ENCODE measurements around the gene AACS. TPM values are rescaled to one million over a fixed set of nuclear protein-coding genes. Genes with fewer than 3 reads are reported as not detected.
"Not testable (repeated sequence)": the region's sequence is repeated elsewhere in the genome, so short reads cannot be mapped to it uniquely, and the experiment has no call there.

AACS gene
- total RNA-seq, 1 donor from 2014 or later: 31.3 TPM

DNA sequence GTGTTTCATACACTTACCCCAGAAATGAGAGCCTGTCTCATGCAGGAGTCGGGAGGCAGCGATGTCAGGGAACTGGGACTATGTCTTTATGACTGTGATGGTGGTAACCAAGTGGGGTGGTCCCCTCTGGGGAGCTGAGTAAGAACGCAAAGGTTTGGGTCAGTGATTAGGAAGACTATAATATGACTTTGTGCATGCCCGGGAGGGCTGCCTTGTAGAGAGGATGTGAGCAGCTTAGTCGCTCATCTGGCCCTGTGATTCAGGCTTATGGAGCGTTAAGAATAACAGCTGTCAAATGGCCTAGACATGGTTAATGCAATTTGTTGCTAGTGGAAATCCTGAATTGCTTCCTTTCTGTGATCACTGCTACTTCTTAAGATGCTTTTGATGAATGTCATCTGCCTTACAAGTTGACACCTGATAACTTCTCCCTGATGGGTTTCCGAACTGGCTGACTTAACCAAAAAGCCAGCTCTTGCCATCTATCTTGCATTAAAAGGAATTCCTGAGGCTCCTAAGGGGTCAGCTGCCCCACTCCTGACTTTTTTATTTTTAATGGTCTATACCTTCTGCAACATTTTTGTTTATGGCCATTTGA lies 35.4 kb upstream of the AACS start:
- ATAC-seq: no peak
- intact Hi-C loops (cut with DNase I): no loop called here
- no peak overlapping the region for H3K4me3 ChIP-seq
- no peaks in the 10 kb centered on the region for H3K9me3 ChIP-seq
- no peaks in the 10 kb centered on the region for H3K36me3 ChIP-seq
- peak; percentile 4 for DNase-seq
- no peaks in the 10 kb centered on the region for H3K27me3 ChIP-seq
- TF ChIP-seq, protein P1, sequence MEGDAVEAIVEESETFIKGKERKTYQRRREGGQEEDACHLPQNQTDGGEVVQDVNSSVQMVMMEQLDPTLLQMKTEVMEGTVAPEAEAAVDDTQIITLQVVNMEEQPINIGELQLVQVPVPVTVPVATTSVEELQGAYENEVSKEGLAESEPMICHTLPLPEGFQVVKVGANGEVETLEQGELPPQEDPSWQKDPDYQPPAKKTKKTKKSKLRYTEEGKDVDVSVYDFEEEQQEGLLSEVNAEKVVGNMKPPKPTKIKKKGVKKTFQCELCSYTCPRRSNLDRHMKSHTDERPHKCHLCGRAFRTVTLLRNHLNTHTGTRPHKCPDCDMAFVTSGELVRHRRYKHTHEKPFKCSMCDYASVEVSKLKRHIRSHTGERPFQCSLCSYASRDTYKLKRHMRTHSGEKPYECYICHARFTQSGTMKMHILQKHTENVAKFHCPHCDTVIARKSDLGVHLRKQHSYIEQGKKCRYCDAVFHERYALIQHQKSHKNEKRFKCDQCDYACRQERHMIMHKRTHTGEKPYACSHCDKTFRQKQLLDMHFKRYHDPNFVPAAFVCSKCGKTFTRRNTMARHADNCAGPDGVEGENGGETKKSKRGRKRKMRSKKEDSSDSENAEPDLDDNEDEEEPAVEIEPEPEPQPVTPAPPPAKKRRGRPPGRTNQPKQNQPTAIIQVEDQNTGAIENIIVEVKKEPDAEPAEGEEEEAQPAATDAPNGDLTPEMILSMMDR (IDR thresholded peaks at IDR 0.05): no peak
- H3K4me1 ChIP-seq: no peaks in the 10 kb centered on the region
- no peak overlapping the region for H3K27ac ChIP-seq

DNA sequence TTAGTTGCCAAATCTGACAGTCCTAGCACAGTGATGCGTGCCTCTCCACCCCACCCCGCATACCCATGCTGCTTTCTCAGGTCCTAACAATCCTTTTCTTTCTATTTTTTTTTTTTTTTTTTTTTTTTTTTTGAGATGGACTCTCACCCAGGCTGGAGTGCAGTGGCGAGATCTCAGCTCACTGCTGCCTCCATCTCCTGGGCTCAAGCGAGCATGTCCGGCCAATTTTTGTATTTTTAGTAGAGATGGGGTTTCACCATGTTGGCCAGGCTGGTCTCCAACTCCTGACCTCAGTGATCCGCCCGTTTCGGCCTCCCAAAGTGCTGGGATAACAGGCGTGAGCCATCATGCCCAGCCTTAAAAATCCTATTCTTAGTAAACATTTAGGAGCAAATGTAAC lies 33.8 kb upstream of the AACS start:
- ATAC-seq; H3K36me3 ChIP-seq; H3K9me3 ChIP-seq; H3K27ac ChIP-seq; intact Hi-C loops (cut with DNase I); H3K4me3 ChIP-seq; H3K4me1 ChIP-seq; H3K27me3 ChIP-seq; DNase-seq: not testable (repeated sequence)

DNA sequence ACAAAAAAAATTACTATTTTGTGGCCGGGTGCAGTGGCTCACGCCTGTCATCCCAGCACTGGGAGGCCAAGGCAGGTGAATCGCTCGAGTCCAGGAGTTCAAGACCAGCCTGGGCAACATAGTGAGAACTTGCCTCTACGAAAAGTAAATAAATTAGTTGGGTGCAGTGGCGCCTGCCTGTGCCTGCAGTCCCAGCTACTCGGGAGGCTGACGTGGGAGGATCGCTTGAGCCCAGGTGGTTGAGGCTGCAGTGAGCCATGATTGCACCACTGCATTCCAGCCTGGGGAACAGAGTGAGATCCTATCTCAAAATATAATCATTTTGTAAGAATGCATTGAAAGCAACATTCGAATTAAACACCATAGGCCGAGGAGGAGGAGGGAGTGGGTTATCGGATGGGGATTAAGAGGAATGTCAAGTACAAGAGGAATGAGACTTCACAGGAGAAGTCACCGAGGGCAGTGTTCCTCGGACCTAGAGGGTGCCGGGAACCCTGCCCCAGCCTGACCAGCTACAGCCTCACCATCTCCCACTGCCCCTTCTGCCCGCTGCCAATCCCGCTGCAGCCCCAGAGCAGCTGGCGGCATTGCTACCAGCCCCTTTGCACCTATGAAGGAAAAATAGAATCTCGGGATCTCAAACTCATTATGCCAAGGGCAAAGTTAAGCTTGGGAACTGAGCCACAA lies 32.6 kb upstream of the AACS start:
- peak; percentile 26 for DNase-seq
- intact Hi-C loops (cut with DNase I): no loop called here
- no peaks in the 10 kb centered on the region for H3K36me3 ChIP-seq
- no peak overlapping the region for H3K27ac ChIP-seq
- H3K9me3 ChIP-seq: no peaks in the 10 kb centered on the region
- TF ChIP-seq, protein P1 (IDR thresholded peaks at IDR 0.05): no peak
- no peaks in the 10 kb centered on the region for H3K4me1 ChIP-seq
- no peak overlapping the region for H3K4me3 ChIP-seq
- ATAC-seq: no peak
- H3K27me3 ChIP-seq: no peaks in the 10 kb centered on the region

DNA sequence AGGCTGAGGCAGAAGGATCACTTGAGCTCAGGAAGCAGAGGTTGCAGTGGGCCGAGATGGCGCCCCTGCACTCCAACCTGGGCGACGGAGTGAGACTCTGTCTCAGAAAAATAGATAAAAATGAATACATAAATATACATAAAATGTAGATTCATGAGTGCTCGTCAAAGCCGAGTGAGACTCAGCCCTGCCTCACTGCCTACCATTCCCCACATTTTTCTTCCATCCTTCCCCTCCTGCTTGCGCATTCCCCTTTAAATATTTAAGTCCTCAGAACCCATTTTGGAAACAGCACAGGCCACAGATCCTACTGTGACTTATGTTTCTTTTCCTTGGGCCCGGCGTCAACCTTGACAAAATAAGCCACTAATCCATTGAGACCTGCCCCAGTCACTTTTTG lies 31.9 kb upstream of the AACS start:
- Histone ChIP-seq H3K9me3 (no peaks in the 10 kb centered on the region), H3K4me3 (no peak overlapping the region), H3K4me1 (no peaks in the 10 kb centered on the region), H3K27ac (no peak overlapping the region), H3K36me3 (no peaks in the 10 kb centered on the region), H3K27me3 (no peaks in the 10 kb centered on the region)
- intact Hi-C loops (cut with DNase I): no loop called here
- ATAC-seq (no peak), DNase-seq (no peak)
- TF ChIP-seq, protein P1 (IDR thresholded peaks at IDR 0.05): no peak

DNA sequence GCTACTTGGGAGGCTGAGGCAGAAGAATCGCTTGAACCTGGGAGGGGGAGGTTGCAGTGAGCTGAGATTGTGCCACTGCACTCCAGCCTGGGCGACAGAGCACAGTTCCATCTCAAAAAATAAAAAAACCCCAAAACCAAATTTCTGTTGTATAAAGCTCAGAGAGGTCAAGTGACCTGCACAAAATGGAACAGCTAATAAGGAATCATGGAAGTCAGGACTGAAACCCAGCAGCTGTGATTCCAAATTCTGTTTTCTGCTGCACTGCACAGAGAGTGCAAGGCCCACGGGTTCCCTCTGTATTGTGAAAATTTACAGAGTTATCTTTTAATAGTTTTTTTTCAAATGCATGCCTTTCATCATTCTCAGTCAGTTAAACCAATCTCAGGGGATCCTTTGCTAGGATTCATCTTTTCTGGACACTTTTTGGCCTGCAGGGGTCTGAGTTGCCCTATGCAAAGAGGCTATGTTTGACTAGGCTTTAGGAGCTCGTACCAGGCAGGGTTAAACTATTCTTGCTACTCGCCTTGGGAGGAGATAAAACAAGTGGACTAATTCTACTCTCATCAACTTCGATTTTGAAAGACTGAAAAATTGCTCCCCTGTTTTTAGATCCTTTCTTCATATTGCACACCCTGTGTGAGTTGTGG lies 26.1 kb upstream of the AACS start:
- Histone ChIP-seq H3K9me3 (no peaks in the 10 kb centered on the region), H3K4me3 (no peak overlapping the region), H3K27ac (no peak overlapping the region), H3K27me3 (no peaks in the 10 kb centered on the region), H3K36me3 (no peaks in the 10 kb centered on the region), H3K4me1 (no peaks in the 10 kb centered on the region)
- ATAC-seq (no peak), DNase-seq (no peak)
- TF ChIP-seq, protein P1 (IDR thresholded peaks at IDR 0.05): no peak
- intact Hi-C loops (cut with DNase I): no loop called here

DNA sequence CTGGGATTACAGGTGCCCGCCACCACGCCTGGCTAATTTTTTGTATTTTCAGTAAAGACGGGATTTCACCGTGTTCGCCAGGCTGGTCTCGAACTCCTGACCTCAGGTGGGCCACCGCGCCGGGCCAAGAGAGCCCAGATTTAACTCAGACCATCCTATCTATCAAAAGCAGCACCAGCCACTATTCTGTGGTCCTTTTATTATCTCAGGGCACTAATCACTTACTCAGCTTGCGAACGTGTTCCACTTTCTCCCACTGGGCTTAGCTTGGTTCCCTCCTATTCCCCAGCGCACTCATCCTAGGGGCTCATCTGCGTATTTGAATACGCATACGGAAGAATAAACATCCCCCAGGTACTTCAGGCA lies 16.2 kb upstream of the AACS start:
- ATAC-seq (no peak), DNase-seq (no peak)
- Histone ChIP-seq H3K27me3 (no peaks in the 10 kb centered on the region), H3K4me3 (peak overlapping the region; percentile 59), H3K4me1 (peaks cover 5% of the 10 kb centered on the region), H3K9me3 (no peaks in the 10 kb centered on the region), H3K27ac (no peak overlapping the region), H3K36me3 (no peaks in the 10 kb centered on the region)
- TF ChIP-seq, protein P1 (IDR thresholded peaks at IDR 0.05): no peak
- intact Hi-C loops (cut with DNase I): no loop called here
